HG03060 (cell line): Measurements from ENCODE around the gene TRABD2B.

Source experiments
- ATAC-seq: cut with Tn5 transposase; IDR thresholded peaks from one replicate; pipeline ENCODE4 v1.9.1; 2021; ENCODE audit warnings: low read depth, moderate number of reproducible peaks; ENCODE audit not compliant: unreplicated experiment

Gene TRABD2B

DNA sequence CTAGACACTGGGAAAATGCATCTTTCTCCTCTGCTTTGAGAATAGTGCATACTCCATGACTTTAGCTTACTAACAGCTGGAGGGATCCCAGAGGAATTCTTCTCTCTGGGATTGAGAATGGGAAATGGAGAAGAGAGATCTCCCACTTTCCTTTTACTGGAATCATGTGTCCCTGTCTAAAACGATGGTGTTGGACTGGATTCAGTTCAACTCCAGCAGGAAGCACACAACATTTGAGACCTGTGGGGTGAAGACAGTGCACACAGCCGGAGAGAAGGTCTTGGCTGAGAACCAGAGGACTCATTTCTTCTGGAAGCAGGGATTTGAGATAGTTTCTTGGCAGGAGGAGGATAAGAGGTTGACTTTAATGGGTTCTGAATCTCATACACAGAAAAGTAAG is 58.7 kb downstream of the TRABD2B start:
- no peak for ATAC-seq

DNA sequence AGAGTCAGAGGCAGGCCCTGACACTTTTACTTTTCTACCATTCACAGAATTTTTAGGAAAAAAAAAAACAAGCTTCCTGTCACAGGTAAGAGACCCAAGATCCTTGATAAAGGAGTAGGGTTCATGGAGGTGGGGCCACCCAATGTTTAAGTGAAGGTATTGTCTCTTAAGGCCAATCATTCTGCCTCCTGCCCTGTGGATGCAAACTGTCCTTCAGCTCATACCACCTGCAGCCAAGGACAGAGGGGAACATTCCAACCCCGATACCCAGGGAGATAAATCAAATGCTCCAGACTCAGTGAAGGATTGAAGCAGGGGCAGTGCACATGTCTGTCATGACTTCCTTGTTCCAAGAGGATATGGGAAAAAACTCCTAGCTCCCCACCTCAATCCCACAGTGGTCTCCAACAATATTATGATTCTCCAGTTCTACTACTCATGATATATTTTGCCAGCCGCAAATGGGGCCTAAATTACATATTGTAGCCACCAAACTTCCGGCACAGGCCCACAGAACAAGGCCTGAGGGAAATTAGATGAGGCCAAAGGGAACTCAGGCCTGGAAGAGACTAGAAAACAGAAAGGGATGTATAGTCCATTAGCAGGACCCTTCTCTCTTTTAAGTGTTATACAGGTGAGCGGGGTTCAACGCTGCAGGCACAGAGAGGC is 59.5 kb downstream of the TRABD2B start:
- no peak for ATAC-seq

DNA sequence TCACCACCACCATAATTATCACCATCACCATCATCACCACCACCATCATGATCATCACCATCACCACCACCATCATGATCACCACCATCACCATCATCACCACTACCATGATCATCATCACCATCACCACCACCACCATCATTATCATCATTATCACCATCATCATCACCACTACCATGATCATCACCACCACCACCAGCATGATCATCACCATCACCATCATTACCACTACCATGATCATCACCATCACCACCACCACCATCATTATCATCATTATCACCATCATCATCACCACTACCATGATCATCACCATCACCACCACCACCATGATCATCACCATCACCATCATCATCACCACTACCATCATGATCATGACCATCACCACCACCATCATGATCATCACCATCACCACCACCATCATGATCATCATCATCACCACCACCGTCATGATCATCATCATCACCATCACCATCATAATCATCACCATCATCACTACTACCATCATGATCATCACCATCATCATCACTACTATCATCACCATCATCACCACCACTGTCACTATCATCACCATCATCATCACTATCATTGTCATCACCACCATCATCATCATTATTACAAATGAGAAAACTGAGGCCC is 60.2 kb downstream of the TRABD2B start:
- ATAC-seq: no peak

DNA sequence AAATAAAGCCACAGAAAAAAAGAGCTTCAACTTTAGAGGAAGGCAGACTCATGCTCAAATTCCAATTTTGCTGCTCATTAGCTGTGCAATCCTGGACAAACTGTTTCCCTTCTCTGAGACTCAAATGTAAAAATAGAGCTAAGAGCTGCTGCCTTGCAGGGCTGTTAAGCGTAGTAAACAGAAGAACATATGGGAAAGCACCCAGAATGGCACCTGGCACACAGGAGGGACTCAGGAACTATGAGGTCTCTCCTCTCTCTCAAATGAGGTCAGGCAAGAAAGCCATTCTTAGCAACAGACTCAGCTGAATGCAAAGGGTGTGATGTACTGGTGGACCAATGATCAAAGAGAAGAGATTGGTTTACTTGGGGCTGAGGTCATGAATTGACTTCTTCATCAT is 61.3 kb downstream of the TRABD2B start:
- no peak for ATAC-seq

DNA sequence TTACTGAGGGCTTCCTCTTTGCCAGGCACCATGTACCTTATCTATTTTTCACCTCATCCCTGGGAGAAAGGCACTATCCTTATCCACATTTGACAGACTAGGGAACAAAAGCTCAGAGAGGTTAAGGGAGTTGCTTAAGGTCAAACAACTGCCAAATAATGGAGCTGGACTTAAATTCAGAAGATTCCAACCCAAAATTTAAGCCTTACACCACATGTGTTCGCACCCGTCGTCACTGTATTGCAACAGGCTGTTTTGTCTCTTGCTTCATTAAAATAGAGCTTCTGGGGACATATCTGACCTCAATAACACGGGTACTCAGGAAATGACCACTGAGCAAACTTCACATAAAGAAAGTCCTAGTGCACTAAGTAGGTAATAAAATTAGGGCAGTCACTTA is 62.0 kb downstream of the TRABD2B start:
- no peak for ATAC-seq

DNA sequence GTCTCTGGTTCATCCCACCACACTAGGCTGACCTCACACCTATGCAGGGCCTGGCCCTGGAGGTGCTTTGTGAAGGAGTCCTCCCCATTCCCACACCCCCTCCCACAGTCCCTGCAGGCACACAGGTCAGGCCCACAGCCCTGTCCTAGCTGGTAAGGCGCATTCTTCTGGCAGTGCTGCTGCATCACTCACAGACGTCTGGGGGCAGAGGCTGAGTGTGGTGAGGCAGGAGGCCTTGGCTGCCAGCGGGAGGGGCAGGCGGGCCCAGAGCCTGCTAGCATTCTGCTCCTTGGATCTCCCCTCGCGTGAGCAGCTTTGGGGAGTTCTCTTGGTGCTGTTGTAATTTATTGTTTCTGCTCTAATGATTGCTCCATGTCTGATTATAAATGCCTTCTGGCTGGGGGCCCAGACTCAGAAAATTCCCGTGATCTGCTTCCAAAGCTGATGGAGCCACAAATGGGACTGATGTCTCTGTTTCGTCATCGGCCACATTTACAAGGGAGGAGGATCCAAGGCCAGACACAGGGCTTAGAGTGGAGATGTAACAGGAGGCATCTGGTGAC is 62.9 kb downstream of the TRABD2B start:
- ATAC-seq: no peak

DNA sequence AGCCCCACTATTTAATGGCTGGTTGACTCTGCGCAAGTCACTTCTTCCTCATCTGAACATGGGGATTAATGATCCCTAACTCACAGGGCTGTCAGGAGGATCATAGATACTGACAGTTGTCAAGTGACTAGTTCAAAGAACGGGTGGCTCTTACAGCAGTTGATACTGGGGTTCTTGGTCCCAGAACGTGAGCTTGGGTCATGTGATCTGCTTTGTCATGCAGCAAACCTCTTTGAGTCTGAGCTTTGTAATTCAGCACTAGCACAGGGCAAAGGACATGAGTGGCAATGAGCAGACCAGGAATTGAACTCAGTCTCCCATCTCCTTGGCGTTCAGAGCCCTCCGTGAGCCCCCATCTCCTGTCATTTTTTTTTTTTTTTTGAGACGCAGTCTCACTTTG is 64.4 kb downstream of the TRABD2B start:
- ATAC-seq: no peak

DNA sequence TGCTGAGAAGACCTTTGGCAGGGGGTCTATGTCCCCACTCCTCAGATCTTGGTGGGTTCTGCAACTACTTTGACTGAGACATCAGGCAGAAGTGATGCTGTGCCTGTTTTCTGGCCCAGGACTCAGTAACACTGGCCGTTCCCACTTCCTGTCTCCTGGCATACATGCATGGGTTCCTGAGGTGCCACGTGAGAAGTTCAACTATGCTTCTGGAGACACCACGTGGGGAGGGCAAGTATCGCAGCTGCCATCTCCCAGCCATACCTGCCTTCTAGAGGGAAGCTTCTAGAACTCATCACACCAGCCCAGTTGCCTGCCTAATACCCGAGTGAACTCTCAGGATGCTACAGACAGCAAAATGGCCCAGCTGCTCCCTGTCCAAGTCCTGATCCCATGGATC is 65.8 kb downstream of the TRABD2B start:
- ATAC-seq: no peak

DNA sequence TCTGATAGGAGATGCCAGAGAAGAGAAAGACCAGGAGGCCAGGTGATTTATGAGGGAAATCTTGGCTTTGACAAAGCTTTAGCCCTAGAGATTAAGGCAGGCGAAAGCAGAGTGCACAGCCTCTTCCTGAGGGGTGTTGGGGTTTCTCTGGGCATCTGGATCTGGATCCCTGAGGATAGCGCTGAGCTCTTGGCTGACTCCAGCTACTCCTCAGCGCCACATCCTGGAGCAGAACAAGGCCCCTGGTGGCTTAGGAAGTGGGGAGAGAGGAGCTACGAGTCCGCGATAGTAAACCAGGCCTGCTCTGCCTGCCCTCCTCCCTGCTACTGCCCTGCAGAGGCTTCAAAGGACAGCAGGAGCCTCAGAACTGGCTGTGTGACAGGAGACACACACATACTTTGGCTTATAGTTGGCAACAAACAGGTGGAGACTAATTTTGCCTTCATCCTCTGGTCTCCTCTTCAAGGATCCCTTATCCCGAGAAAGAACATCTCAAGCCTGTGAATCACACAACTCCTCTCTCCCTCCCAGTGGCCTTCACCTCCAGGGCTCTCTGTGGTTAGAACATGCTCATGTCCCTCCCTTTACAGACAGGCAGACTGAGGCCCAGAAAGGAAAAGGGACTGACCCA is 66.9 kb downstream of the TRABD2B start:
- no peak for ATAC-seq

DNA sequence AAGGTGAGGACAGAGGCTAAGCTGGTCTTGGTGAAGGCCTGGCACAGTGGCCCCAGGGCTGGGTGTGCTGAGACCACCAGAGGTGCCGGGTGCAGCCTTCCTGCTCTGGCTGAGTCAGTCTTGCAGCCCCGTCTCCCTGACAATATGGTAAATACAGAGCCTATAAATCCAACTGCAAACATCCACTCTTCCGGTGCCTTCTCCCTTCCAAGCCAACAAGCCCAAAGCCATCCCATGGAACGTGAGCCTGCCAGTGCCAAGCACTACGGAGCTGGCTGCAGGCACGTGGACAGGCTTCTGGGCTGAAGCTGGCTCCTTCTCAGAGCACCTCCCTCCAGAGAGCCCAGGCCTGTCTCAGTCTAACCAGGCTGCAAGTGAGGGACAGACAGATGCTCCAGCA is 70.0 kb downstream of the TRABD2B start:
- ATAC-seq: no peak

DNA sequence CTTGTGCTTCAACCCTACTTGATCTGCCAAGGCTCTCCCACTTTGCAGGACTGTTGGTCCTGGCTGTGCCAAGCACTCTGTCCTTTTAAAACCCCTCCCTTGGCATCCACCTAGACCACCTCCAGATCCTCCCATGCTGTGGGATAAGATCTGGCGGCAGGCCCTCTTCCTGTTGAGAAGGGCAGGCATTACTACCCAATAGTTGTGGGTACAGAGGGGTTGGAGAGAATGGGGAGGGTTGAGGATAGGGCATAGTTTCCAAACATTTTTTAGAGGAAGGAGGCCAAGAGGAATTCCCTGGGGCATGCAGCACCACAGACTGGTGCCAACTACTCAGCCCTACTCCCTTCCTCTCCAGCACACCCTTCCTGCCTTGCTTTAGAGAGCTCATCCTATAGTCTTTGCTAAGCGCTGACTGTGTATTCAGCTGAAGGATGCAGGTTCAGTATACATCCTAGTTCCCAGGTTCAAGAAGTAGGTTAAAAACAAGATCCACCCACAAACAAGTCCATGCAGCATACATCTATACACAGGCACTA is 70.7 kb downstream of the TRABD2B start:
- ATAC-seq: no peak

DNA sequence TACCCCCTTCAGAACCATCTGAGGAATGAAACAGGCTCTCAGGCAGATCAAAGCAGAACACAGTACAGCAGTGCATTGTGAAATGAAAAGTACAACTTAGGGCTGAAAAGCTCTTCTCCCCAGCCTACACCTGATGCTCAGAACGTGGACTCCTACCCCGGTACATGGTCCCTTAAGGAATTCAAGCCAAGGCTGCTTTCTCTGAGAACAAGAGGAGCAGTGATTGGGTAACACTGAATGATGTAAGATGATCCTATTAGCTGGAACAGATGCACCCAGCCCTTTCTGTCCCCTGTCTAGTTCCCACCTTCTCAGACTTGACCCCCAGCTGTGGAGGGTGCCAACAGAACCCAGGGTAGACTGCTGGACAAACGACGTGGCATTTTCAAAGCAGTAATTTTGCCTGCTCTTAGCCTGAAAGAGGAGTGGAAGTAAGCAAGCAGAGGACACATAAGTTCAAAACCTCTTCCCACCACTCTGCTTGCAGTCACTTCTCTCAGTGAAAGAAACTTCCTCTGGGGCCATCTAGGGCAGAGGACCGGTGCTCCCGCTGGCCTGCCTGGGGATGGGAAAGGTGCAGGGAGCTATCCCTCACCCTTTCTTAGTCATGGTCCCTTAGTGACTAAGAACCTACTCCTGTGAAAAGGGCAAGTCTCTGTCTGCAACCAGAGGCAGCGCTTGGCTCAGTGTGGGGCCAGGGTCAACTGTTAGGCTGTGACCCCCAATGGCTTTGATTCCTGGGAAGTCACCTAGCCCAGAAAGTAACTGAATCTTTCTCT is 72.7 kb downstream of the TRABD2B start:
- no peak for ATAC-seq

DNA sequence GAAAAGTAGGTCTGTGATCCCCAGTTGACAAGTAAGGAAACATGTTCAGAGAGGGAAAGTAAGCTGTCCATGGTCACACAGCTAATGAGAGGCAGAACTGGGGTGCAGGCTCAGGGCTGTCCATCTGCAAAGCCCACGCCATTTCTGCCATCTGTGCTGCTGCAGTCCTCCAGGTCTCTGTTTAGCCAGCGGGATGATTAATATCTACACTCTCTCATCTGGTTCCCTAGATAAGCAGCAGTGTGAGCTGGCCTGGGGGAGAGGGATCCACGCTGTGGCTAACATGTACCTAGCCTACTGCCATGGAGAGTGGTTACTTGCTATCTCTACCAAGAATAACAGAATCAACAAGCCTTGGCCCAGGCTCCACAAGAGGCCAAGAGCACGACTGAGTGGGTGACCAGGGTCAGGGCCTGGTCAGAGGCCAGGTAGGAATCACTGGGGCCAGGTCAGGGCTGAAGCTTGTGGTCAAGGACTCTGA is 75.2 kb downstream of the TRABD2B start:
- ATAC-seq: no peak

DNA sequence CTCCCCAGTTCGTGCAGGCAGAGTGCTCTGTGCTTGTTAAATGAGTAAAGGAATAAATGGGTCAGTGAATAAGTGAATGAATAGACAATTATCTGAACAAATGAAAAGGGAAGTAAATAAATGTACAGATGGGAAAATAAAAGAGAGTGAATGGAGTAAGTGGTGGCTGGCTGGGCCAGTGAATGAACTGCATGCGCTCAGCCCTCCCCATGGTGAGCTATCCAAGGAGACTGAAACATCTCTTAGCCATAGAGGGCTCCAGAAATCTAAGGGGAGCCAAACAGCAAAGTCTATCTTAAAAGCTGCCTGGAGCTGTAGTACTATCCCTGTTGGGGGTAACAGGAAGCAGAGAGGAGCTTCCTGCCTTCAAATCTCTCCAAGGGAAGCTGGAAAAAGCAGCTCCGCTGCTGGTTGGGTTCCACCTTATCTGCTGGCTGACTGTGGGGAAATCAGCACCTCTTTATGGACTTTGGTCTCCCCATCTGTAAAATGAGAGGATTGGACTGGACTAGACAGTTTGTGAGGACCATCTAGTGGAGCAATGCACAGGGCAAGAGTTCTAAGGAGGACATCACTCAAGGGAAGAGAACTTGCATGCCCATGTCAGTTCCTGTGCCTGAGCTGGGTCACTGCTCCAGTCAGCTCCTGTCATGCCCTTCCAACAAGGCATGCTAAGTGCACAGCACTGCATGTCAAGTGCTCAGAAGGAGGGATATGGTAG is 77.9 kb downstream of the TRABD2B start:
- no peak for ATAC-seq

DNA sequence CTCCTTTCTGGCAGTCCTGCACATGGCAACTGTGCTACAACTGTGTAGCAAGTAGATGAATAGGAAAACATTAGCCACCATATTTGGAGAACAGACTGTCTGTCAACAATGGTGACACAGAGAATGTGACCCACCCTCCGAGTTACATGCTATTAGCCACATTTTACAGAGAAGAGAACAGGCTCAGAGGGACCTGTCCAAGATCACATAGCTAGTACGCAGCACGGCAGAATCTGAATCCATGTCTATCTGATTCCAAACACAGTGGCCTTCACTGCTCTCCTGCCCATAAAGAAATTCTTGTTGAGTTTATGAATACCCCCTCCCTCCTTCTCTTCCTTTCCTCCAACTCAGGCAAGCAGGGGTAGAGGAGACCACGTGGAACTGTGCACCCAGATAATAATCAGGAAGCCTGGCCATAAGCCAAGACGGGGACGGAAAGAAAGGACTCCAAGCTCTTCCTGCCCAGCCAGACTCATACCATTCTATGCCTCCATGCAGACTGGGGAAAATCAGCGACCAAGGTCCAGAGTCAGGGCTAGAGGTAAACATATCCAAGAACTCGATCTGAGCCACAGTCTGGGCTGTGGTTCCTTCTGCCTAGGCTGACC is 78.8 kb downstream of the TRABD2B start:
- no peak for ATAC-seq

DNA sequence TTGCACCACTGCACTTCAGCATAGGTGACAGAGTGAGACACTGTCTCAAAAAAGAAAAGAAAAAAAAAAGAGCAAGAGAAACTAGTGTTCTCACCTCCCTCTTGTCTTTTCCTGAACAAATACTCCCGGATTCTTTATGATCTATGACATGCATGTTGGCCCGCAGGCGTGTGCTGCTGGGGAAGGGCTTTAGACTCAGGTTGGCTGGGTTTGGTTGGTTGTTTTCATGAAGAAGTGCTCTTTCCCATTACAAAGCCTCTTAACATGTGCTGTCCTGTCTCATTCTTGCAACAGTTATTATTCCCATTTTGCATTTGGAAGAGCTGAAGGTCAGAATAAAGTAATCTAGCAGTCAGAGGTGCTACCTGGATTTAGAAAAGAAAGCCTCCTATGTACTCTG is 79.5 kb downstream of the TRABD2B start:
- no peak for ATAC-seq

DNA sequence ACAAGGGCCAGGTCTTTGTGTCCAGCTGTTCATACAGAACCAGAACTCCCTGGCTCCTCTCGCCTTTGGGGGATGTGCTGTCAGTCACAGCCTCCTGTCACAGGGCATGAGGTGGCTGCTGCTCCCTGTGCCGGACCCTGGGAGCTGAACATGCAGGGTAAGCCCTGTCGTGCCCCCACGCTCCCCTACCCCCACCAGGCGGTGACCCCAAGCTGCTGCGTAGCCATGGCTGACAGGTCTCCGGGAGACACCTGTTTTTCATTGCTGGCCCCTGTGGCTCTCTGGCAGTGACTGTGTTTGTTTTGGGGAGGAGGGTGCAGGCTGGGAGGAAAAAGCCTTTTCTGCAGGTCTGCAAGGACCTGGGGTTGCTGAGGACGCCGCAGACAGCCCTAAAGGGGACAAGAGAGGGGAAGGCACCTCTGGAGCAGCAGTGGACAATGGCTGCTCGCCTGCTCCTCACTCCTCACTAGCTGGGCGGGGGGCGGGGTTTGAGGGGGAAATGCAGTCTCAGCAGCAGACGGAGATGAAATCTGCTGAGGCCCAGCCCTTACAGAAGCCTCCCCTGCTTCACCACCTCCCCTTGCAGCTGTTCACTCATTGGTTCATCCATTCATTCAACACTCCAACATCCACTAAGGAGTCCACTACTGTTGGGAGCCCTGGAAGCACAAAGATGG is 81.4 kb downstream of the TRABD2B start:
- no peak for ATAC-seq

DNA sequence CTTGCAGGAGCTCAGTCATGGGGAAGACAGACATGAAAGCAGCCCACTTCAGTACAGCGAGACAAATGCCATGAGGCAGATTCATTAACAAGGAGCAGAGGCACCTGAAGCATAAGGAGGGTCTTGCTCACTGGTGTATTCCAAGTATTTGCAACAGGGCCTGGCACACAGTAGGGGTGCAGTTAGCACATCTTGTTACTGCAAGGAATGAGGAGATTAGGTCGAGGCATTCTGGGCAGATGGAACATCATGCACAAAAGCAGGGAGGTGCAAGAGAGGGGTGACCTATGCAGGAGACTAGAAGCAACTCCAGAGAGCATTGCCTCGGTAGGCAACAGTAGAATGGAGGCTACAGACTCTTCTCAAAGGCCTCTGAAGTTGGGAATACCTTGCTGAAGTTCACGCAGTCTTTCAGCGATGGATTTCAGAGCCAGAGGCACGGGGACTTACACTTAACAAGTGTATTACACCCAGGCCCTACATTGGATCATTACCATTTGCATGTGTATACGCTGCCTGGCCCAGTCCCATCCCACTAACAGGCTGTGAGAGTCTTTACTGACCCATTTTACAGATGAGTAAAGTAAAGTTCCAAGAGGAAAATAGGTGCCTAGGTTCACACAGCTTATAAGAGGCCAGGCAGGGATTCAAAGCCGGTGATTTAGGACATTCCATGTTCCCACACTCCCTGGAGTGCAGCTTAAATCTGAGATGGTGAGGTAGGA is 82.1 kb downstream of the TRABD2B start:
- ATAC-seq: no peak
